Muscle layer of colon (tissue), 2 donors: Measurements from ENCODE around the gene TGFBRAP1.

Experiments
- H3K27ac ChIP-seq: one replicate; pipeline ENCODE4 v1.7.0; 2013; ENCODE audit warnings: low read depth, mild to moderate bottlenecking, low read length, moderate library complexity
- H3K27me3 ChIP-seq, 2 donors: one replicate each; pipeline ENCODE4 v1.7.0; 2013; ENCODE audit warnings: low read length in 2 of 2, mild to moderate bottlenecking in 2 of 2; ENCODE audit not compliant: insufficient read depth in 2 of 2, control insufficient read depth in 1 of 2
- H3K36me3 ChIP-seq: one replicate; pipeline ENCODE4 v1.7.0; 2013; ENCODE audit warnings: mild to moderate bottlenecking, low read length; ENCODE audit not compliant: insufficient read depth
- H3K4me1 ChIP-seq: one replicate; pipeline ENCODE4 v1.7.0; 2013; ENCODE audit warnings: mild to moderate bottlenecking, low read length; ENCODE audit not compliant: insufficient read depth
- H3K4me3 ChIP-seq, 2 donors: one replicate each; pipeline ENCODE4 v1.7.0; 2013; ENCODE audit warnings: low read length in 2 of 2, low read depth in 1 of 2, mild to moderate bottlenecking in 1 of 2, moderate library complexity in 1 of 2
- H3K9ac ChIP-seq: one replicate; pipeline ENCODE4 v1.7.0; 2013; ENCODE audit warnings: low read length
- H3K9me3 ChIP-seq: one replicate; pipeline ENCODE4 v1.7.0; 2013; ENCODE audit warnings: mild to moderate bottlenecking, low read length
- donor health status: abdominal sarcoma.
- donor health status: Adenocarcinoma of cecum.

The TGFBRAP1 gene

DNA sequence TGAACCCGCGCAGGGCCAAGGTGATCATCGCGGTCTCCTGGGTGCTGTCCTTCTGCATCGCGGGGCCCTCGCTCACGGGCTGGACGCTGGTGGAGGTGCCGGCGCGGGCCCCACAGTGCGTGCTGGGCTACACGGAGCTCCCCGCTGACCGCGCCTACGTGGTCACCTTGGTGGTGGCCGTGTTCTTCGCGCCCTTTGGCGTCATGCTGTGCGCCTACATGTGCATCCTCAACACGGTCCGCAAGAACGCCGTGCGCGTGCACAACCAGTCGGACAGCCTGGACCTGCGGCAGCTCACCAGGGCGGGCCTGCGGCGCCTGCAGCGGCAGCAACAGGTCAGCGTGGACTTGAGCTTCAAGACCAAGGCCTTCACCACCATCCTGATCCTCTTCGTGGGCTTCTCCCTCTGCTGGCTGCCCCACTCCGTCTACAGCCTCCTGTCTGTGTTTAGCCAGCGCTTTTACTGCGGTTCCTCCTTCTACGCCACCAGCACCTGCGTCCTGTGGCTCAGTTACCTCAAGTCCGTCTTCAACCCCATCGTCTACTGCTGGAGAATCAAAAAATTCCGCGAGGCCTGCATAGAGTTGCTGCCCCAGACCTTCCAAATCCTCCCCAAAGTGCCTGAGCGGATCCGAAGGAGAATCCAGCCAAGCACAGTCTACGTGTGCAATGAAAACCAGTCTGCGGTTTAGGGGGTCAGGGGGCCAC, 87.1 kb downstream of the TGFBRAP1 start:
- no peaks in the 10 kb centered on the region for H3K4me1 ChIP-seq

DNA sequence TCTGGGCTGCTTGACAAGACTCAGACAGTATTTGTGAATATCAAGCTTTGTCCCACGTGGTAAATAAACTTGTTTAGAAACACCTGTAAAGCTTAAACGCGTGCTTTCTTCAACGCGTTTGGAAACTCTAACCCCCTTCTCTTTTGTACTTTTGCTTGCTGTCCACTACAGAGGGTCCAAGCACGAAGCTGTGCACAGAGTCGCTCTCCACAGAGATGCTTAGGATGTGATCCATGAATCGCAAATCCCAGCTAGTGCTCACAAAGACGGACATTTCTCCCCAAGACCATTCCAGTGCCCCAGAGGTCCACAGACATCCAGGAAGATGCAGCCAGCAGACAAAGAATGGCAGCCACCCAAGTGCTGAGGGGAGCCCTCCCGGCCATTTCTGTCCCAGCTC, 88.1 kb downstream of the TGFBRAP1 start, which contains the start of gene GPR45:
Gene GPR45 (plus strand): TSS at position 301 of the 400 bp plus-strand sequence. CDS start 116 bp downstream, outside the sequence.
- H3K36me3 ChIP-seq = no peaks in the 10 kb centered on the region
- H3K4me3 ChIP-seq = no peak within 1 kb of the TSS
- no peaks in the 10 kb centered on the region for H3K9me3 ChIP-seq
- no peaks in the 10 kb centered on the region for H3K4me1 ChIP-seq
- H3K9ac ChIP-seq = no peak within 1 kb of the TSS
- H3K27ac ChIP-seq = no peak within 1 kb of the TSS
- H3K27me3 ChIP-seq = no peaks in the 10 kb centered on the region

More for the DNA sequence above, 87.1 kb downstream of the TGFBRAP1 start:
- Histone ChIP-seq H3K27me3 (no peaks in the 10 kb centered on the region), H3K27ac (no peak overlapping the region), H3K9ac (no peak overlapping the region), H3K9me3 (no peaks in the 10 kb centered on the region), H3K36me3 (no peaks in the 10 kb centered on the region), H3K4me3 (no peak overlapping the region)

GRCh38 chr2:105239924-105240323, 89.6 kb downstream of the TGFBRAP1 start:
- no peaks in the 10 kb centered on the region for H3K27me3 ChIP-seq
- no peaks in the 10 kb centered on the region for H3K9me3 ChIP-seq
- H3K4me3 ChIP-seq = no peak overlapping the region
- no peaks in the 10 kb centered on the region for H3K36me3 ChIP-seq
- no peaks in the 10 kb centered on the region for H3K4me1 ChIP-seq
- H3K9ac ChIP-seq = no peak overlapping the region
- no peak overlapping the region for H3K27ac ChIP-seq

DNA sequence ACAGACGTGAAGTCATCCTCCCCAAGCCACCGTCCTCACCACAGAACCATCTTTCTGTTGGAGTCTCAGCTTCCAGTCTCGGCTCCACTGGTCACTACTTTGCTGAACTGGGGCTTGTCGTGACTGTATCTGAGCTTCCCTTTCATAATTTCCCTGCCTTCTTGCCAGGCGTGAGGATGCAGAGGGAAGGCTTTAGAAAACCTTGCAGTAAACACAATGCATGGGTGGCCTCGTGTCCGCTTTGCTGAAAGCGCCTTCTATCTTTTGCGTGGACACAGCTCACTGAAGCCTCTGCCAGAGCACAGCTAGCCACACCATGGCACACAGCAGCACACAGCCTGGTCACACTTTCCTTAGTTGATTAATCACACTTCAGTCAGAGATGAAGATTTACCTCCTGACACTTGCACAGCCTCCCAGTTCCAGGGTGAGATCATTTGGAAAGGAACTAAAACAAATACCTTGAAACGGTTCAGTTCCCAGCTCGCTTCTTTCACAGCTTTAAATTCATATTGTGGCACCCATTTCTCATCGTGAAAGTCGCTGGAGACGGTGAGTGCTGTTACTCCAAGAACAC, 90.8 kb downstream of the TGFBRAP1 start:
- no peaks in the 10 kb centered on the region for H3K4me1 ChIP-seq
- H3K27me3 ChIP-seq = no peaks in the 10 kb centered on the region
- H3K27ac ChIP-seq = no peak overlapping the region
- H3K4me3 ChIP-seq = no peak overlapping the region
- no peaks in the 10 kb centered on the region for H3K36me3 ChIP-seq
- H3K9ac ChIP-seq = no peak overlapping the region
- no peaks in the 10 kb centered on the region for H3K9me3 ChIP-seq

- no peak overlapping the region for H3K27ac ChIP-seq
- no peak overlapping the region for H3K9ac ChIP-seq
- no peaks in the 10 kb centered on the region for H3K4me1 ChIP-seq
- H3K4me3 ChIP-seq = no peak overlapping the region
- no peaks in the 10 kb centered on the region for H3K27me3 ChIP-seq
- no peaks in the 10 kb centered on the region for H3K36me3 ChIP-seq
- H3K9me3 ChIP-seq = no peaks in the 10 kb centered on the region
Measured at GRCh38 chr2:105237045-105237765, 92.3 kb downstream of the TGFBRAP1 start.

DNA sequence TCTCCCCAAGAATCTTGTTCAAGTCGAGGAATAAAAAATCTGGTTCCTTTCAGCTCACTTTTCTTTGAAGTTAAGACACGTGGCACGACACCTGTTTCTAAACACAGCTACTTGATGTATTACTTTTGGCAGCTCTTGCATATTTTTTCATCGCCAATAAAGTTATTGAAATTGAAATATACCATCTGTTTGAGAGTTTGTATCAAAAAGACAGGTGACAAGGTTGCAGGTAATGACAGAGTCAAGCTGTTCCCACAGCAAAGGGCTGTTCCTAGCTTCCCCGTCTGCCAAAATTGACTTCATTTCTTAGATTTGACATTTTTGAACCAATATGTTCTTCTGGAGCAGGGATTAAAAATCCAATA, 93.5 kb downstream of the TGFBRAP1 start:
- H3K36me3 ChIP-seq = no peaks in the 10 kb centered on the region
- no peak overlapping the region for H3K27ac ChIP-seq
- H3K27me3 ChIP-seq = no peaks in the 10 kb centered on the region
- no peak overlapping the region for H3K9ac ChIP-seq
- no peaks in the 10 kb centered on the region for H3K9me3 ChIP-seq
- no peaks in the 10 kb centered on the region for H3K4me1 ChIP-seq
- no peak overlapping the region for H3K4me3 ChIP-seq

DNA sequence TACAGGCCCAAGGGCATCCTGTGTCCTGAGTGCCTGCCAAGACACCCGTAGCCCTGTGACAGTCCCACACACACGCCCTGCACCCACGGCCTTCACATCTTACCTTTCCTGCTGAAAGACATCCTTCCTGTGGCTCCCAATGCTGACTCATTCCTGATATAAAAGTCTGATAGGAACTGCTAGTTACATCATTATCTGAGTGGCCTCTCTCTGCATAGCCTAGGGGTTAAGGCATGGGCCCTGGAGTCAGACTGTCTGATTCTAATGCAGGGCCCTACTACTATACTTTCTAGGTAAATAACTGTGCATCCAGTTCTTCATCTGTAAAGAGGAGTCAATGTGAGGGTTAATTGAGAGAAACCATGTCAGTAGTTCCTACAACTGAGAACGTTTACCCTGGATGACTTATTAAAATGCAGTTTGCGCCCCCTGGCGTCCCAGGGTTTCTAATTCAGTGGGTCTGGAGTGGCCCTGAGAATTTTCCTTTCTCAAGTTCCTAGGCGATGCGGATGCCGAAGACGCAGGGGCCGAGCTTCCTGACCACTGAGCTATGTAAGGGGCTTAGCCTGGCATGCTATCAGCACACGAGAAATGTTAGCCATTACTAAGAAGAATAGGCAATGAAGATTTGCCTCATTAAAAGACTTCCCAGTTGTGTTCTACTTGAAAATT, 94.0 kb downstream of the TGFBRAP1 start:
- Histone ChIP-seq H3K9ac (no peak overlapping the region), H3K36me3 (no peaks in the 10 kb centered on the region), H3K27me3 (no peaks in the 10 kb centered on the region), H3K9me3 (no peaks in the 10 kb centered on the region), H3K4me3 (no peak overlapping the region), H3K4me1 (no peaks in the 10 kb centered on the region), H3K27ac (no peak overlapping the region)

DNA sequence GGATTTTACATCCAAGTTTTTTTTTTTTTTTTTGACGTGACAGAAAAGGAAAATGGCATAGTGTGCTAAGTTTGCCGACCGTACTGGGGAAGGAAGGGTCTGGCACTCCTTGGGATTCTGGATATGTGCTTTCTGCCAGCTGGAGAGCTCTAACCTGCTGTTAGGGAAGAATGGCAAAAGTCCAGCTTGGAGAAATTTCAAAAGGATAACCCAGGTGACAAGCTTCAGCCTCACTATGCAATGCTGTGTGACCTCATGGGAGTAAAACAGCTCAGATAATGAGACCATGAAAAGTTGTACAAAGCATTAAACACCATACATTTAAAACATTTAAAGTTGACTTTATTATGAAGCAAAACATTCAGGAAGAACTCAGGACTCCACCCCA, 98.3 kb downstream of the TGFBRAP1 start:
- H3K36me3 ChIP-seq = no peaks in the 10 kb centered on the region
- no peak overlapping the region for H3K9ac ChIP-seq
- no peaks in the 10 kb centered on the region for H3K9me3 ChIP-seq
- no peak overlapping the region for H3K4me3 ChIP-seq
- H3K4me1 ChIP-seq = no peaks in the 10 kb centered on the region
- no peaks in the 10 kb centered on the region for H3K27me3 ChIP-seq
- no peak overlapping the region for H3K27ac ChIP-seq

DNA sequence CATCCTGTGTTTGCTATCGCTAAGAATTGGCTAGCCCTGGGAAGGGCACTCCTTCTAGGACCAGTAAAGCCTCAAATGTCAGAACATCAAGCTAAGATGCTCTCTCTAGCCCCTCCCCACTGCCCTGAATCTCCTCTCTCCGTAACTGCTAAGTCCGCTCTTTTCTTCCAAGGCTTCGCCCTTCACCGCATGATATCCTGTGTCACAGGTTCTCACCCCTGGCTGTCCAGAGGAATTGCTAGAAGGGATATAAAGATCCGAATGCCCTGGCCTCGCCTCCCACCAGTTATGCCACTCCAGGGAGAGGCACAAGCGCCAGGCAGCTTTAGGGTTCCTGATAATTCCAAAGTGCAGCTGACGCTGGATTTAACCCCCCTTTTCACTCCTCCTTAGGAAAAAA, 105.1 kb downstream of the TGFBRAP1 start:
- H3K4me3 ChIP-seq = no peak overlapping the region
- H3K4me1 ChIP-seq = peaks cover 8% of the 10 kb centered on the region
- H3K27me3 ChIP-seq = no peaks in the 10 kb centered on the region
- H3K27ac ChIP-seq = no peak overlapping the region
- H3K36me3 ChIP-seq = no peaks in the 10 kb centered on the region
- H3K9me3 ChIP-seq = no peaks in the 10 kb centered on the region
- H3K9ac ChIP-seq = no peak overlapping the region

GRCh38 chr2:105220604-105221003, 108.9 kb downstream of the TGFBRAP1 start:
- H3K27ac ChIP-seq = no peak overlapping the region
- H3K36me3 ChIP-seq = no peaks in the 10 kb centered on the region
- H3K27me3 ChIP-seq = no peaks in the 10 kb centered on the region
- H3K4me3 ChIP-seq = no peak overlapping the region
- H3K4me1 ChIP-seq = peaks cover 8% of the 10 kb centered on the region
- H3K9ac ChIP-seq = no peak overlapping the region
- H3K9me3 ChIP-seq = no peaks in the 10 kb centered on the region

DNA sequence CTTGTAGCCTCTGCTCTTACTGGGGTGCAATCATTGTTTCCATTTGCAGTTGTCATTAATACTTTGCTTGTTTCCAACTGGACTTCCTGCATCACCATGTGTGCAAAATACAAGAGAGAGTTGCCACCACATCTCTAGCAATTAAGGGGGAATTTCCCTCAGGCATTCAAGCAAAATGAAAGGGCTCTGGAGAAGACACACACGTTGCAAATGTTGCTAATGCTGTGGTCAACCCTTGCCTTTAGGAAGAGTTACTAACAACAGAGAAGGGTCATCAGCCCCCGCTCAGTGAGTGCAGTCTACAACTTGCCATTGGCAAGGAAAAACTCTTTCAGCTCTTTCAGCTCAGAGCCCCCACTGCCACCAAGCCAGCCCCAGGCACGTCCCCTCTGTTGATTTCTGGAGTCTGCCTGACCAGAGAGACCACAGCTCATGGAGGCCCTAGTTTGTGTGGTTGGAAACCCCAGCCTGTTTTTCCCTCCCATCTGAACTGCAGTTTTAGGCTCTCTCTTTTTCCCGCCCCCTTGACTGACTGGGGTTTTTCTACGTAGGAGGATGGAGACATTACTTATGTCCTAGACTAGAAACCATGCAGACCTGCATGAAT, 113.8 kb downstream of the TGFBRAP1 start:
- Histone ChIP-seq H3K4me1 (peaks cover 2% of the 10 kb centered on the region), H3K4me3 (no peak overlapping the region), H3K27me3 (no peaks in the 10 kb centered on the region), H3K27ac (no peak overlapping the region), H3K36me3 (no peaks in the 10 kb centered on the region), H3K9me3 (no peaks in the 10 kb centered on the region), H3K9ac (no peak overlapping the region)
